IMR-90 (cell line): ENCODE results near the gene FEZ2. TPM values are rescaled to one million over a fixed set of nuclear protein-coding genes. Genes with fewer than 3 reads are reported as not detected.

Experiments used
- ATAC-seq: fragments of 200-7000 bp; cut with Tn5 transposase; 2 replicates; pipeline ENCODE4 v1.9.1; 2020; ENCODE audit warnings: low read depth, mild to moderate bottlenecking, moderate library complexity
- BruUV-seq: library from RNA; stranded (reverse); fragments of 400-500 nt; replicated peaks from 2 replicates; lab custom pipeline; 2021; lab: Mats Ljungman, UMichigan
- CTCF ChIA-PET: fragments of 300-600 bp; formaldehyde crosslinking; extraction: SDS; loops from one replicate; lab custom pipeline; 2021; ENCODE audit warnings: antibody characterized with exemption; lab: Yijun Ruan, JAX
- POLR2A ChIA-PET: fragments of 300-600 bp; sonication (Branson Sonifier 250); formaldehyde crosslinking; loops from one replicate; lab custom pipeline; 2022; ENCODE audit warnings: antibody characterized with exemption; ENCODE audit not compliant: unreplicated experiment; lab: Charles Lee
- DNase-seq: peaks from one replicate; pipeline ENCODE4 v3.0.0; 2013
- H2AFZ ChIP-seq: replicated peaks from 2 replicates; pipeline ENCODE3; 2013; ENCODE audit warnings: low read length, mild to moderate bottlenecking; ENCODE audit not compliant: poor library complexity
- H2AK5ac ChIP-seq: 2 replicates; pipeline ENCODE4 v1.6.1; 2013; ENCODE audit warnings: low read depth, low read length, inconsistent platforms
- H2AK9ac ChIP-seq: replicated peaks from 2 replicates; pipeline ENCODE3; 2013; ENCODE audit warnings: mild to moderate bottlenecking, low read depth, low read length, moderate library complexity; ENCODE audit not compliant: poor library complexity
- H2BK120ac ChIP-seq: 2 replicates; pipeline ENCODE4 v1.6.1; 2013; ENCODE audit warnings: low read depth, low read length, inconsistent platforms
- H2BK15ac ChIP-seq: 3 replicates; pipeline ENCODE4 v1.6.1; 2013; ENCODE audit warnings: low read depth, low read length, inconsistent platforms
- H2BK20ac ChIP-seq: 2 replicates; pipeline ENCODE4 v1.6.1; 2013; ENCODE audit warnings: low read depth, mild to moderate bottlenecking, inconsistent platforms, low read length, moderate library complexity
- H2BK5ac ChIP-seq: 2 replicates; pipeline ENCODE4 v1.6.1; 2013; ENCODE audit warnings: mild to moderate bottlenecking, low read depth, low read length, inconsistent platforms; ENCODE audit not compliant: poor library complexity, severe bottlenecking
- H3K14ac ChIP-seq: replicated peaks from 2 replicates; pipeline ENCODE4 v1.6.1; 2013; ENCODE audit warnings: low read depth, low read length, inconsistent platforms
- H3K18ac ChIP-seq: 2 replicates; pipeline ENCODE4 v1.6.1; 2013; ENCODE audit warnings: low read depth, low read length, control low read depth
- H3K23ac ChIP-seq: 2 replicates; pipeline ENCODE4 v1.6.1; 2013; ENCODE audit warnings: low read depth, low read length, inconsistent platforms
- H3K27ac ChIP-seq: 2 replicates; pipeline ENCODE4 v1.5.1; 2013; ENCODE audit warnings: mild to moderate bottlenecking, control low read depth, low read length; ENCODE audit not compliant: insufficient read depth
- H3K27me3 ChIP-seq: 2 replicates; pipeline ENCODE4 v1.6.1; 2013; ENCODE audit warnings: low read length; ENCODE audit not compliant: control insufficient read depth, insufficient read depth
- H3K36me3 ChIP-seq: 2 replicates; pipeline ENCODE4 v1.6.1; 2013; ENCODE audit warnings: low read length, mixed read lengths; ENCODE audit not compliant: control insufficient read depth, insufficient read depth
- H3K4ac ChIP-seq: 2 replicates; pipeline ENCODE4 v1.6.1; 2013; ENCODE audit warnings: low read depth, low read length, inconsistent platforms
- H3K4me1 ChIP-seq: 2 replicates; pipeline ENCODE4 v1.6.1; 2013; ENCODE audit warnings: low read length, mixed read lengths; ENCODE audit not compliant: control insufficient read depth, insufficient read depth
- H3K4me2 ChIP-seq: 2 replicates; pipeline ENCODE4 v1.6.1; 2013; ENCODE audit warnings: low read depth, mild to moderate bottlenecking, control low read depth, low read length, moderate library complexity
- H3K4me3 ChIP-seq: 2 replicates; pipeline ENCODE4 v1.5.1; 2013; ENCODE audit warnings: low read depth, mild to moderate bottlenecking, control low read depth, low read length, moderate library complexity; ENCODE audit not compliant: insufficient read depth
- H3K56ac ChIP-seq: 2 replicates; pipeline ENCODE4 v1.6.1; 2013; ENCODE audit warnings: low read length, inconsistent platforms; ENCODE audit not compliant: insufficient read depth; ENCODE audit errors: extremely low read depth
- H3K79me1 ChIP-seq, 2 experiments: 2 replicates each; pipeline ENCODE4 v1.6.1; 2013; ENCODE audit warnings: low read length in 2 of 2, inconsistent platforms in 1 of 2, low read depth in 1 of 2
- H3K9ac ChIP-seq: 2 replicates; pipeline ENCODE4 v1.6.1; 2013; ENCODE audit warnings: low read depth, low read length, control low read depth
- H3K9me1 ChIP-seq: 2 replicates; pipeline ENCODE4 v1.6.1; 2013; ENCODE audit warnings: low read length, inconsistent platforms; ENCODE audit not compliant: insufficient read depth
- H3K9me3 ChIP-seq: 2 replicates; pipeline ENCODE4 v1.6.1; 2013; ENCODE audit warnings: low read length; ENCODE audit not compliant: control insufficient read depth, insufficient read depth
- H4K20me1 ChIP-seq: 2 replicates; pipeline ENCODE4 v1.6.1; 2013; ENCODE audit warnings: low read length, inconsistent platforms; ENCODE audit not compliant: insufficient read depth
- H4K5ac ChIP-seq: 2 replicates; pipeline ENCODE4 v1.6.1; 2013; ENCODE audit warnings: mild to moderate bottlenecking, low read depth, low read length, control low read depth
- H4K8ac ChIP-seq, 2 experiments: 2 replicates each; pipeline ENCODE4 v1.6.1; 2013; ENCODE audit warnings: low read depth in 2 of 2, low read length in 2 of 2, control low read depth in 1 of 2, inconsistent platforms in 1 of 2
- H4K91ac ChIP-seq: 2 replicates; pipeline ENCODE4 v1.6.1; 2013; ENCODE audit warnings: low read depth, low read length, inconsistent platforms; ENCODE audit not compliant: insufficient read depth
- BHLHE40 ChIP-seq: fragments of 150-350 bp; IDR thresholded peaks from 2 replicates; pipeline ENCODE4 v1.6.1; 2016; ENCODE audit warnings: mild to moderate bottlenecking, low read depth, low read length
- CEBPB ChIP-seq: IDR thresholded peaks from 2 replicates; pipeline ENCODE4 v1.6.1; 2012; ENCODE audit warnings: low read depth, low read length, improper control_type of control experiment
- CHD1 ChIP-seq: IDR thresholded peaks from 2 replicates; pipeline ENCODE4 v1.6.1; 2012; ENCODE audit warnings: low read depth, low read length, improper control_type of control experiment
- MAZ ChIP-seq: IDR thresholded peaks from 2 replicates; pipeline ENCODE4 v1.6.1; 2012; ENCODE audit warnings: low read depth, mild to moderate bottlenecking, low read length, improper control_type of control experiment, moderate library complexity, borderline replicate concordance
- POLR2A ChIP-seq: IDR thresholded peaks from 2 replicates; pipeline ENCODE4 v1.6.1; 2012; ENCODE audit warnings: mild to moderate bottlenecking, low read depth, low read length
- RAD21 ChIP-seq: IDR thresholded peaks from 2 replicates; pipeline ENCODE4 v1.6.1; 2012; ENCODE audit warnings: low read length, improper control_type of control experiment
- RFX5 ChIP-seq: IDR thresholded peaks from 2 replicates; pipeline ENCODE4 v1.8.0; 2012; ENCODE audit warnings: low read depth, mild to moderate bottlenecking, low read length, moderate library complexity
- WGBS, 2 experiments: methylation state at CpG; one replicate each; pipeline versions ENCODE4 v1.1.5 to v1.1.7; 2013; ENCODE audit warnings: missing lambda C conversion rate in 2 of 2; ENCODE audit not compliant: insufficient read length in 1 of 2; ENCODE audit errors: extremely low coverage in 2 of 2; 5-methylcytosine and 5-hydroxymethylcytosine counted together
- dilution Hi-C: fragments of 300-500 bp; cut with HindIII; formaldehyde crosslinking; loops from one replicate; pipeline ENCODE4 v1.14.3; 2018; ENCODE audit warnings: low sequenced_read_pairs; ENCODE audit not compliant: unreplicated experiment
- in situ Hi-C: fragments of 300-500 bp; cut with MboI; formaldehyde crosslinking; loops from 3 replicates; pipeline ENCODE4 v1.14.3; 2019; ENCODE audit warnings: low sequenced_read_pairs, inconsistent platforms, mixed read lengths
- intact Hi-C: fragments of 100-400 bp; cut with micrococcal nuclease; formaldehyde crosslinking; loops from 2 replicates; pipeline ENCODE4 v1.10.0; 2022
- polyA plus RNA-seq, 3 experiments: library from polyadenylated mRNA; depleted of rRNA; stranded (reverse); fragments of >200 nt; gene quantifications; 2 replicates each; pipeline ENCODE4 v1.2.3, GENCODE V29; 2012; ENCODE audit warnings: low replicate concordance in 1 of 3
- total RNA-seq: library from RNA; depleted of rRNA; stranded (reverse); fragments of >200 nt; gene quantifications from 2 replicates; pipeline ENCODE4 v1.2.3, GENCODE V29; 2012
- TF ChIP-seq, protein P1 (sequence below): fragments of 150-350 bp; IDR thresholded peaks from 2 replicates; pipeline ENCODE4 v1.6.1; 2017; ENCODE audit warnings: mild to moderate bottlenecking, antibody characterized with exemption, low read length, low read depth
- TF ChIP-seq, protein P2 (sequence below): fragments of 150-350 bp; IDR thresholded peaks from 2 replicates; pipeline ENCODE4 v1.6.1; 2016; ENCODE audit warnings: low read depth, mild to moderate bottlenecking, low read length, moderate library complexity, borderline replicate concordance
- TF ChIP-seq, protein P3 (sequence below): conservative IDR thresholded peaks from 2 replicates; pipeline ENCODE4 v1.5.1; 2012; ENCODE audit warnings: mild to moderate bottlenecking, low read depth, low read length, improper control_type of control experiment

Gene FEZ2
- total and polyA plus RNA-seq, 2 of the 4 experiments (the other 2 are of a cell fraction), result 19.4 to 31.6 TPM

DNA sequence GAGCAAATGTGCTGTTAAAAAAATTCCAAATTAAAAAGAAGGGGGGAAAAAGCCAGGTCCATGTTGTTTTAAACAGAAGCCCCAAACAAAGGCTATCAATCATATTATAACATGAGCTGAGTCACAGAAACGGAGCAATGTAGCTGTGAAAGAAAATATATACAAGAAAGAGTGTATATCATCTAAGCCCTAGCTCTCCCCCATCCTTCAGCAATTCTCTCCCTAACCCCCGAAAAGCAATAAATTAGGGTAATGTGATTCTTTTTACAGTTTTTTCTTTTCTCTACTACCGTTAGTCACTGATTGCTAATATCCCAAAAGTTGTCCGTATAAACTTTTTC lies 25.3 kb downstream of the FEZ2 start:
- Histone ChIP-seq H3K56ac (no peak overlapping the region), H3K4ac (no peak overlapping the region), H3K18ac (no peak overlapping the region), H3K79me1 (peaks cover 17 to 36% of the 10 kb centered on the region in 2 experiments; a peak in 3 of 4 replicates), H2AK5ac (no peak overlapping the region), H2AK9ac (no peak overlapping the region), H3K4me3 (no peak overlapping the region), H3K9me1 (no peaks in the 10 kb centered on the region), H3K4me2 (no peak overlapping the region), H3K9ac (no peak overlapping the region), H4K20me1 (no peaks in the 10 kb centered on the region), H2BK120ac (no peak overlapping the region), H2BK15ac (no peak overlapping the region), H4K8ac (peak overlapping the region in 1 of 2 experiments; percentile 5; a peak in 1 of 4 replicates), H2AFZ (no peak overlapping the region), H3K23ac (no peak overlapping the region), H3K27me3 (no peaks in the 10 kb centered on the region), H3K14ac (no peak overlapping the region), H3K27ac (no peak overlapping the region), H3K36me3 (peaks cover 13% of the 10 kb centered on the region), H2BK20ac (no peak overlapping the region), H3K4me1 (peaks cover 4% of the 10 kb centered on the region; the same call in 1 of the 2 replicates), H4K91ac (no peak overlapping the region), H2BK5ac (peak overlapping the region; percentile 25), H4K5ac (peak overlapping the region; percentile 17; the same call in 1 of the 2 replicates), H3K9me3 (no peaks in the 10 kb centered on the region)
- intact Hi-C loops (no loop called here), dilution Hi-C loops (no loop called here), in situ Hi-C loops (no loop called here)
- POLR2A ChIA-PET, result interaction anchor here (0.9 kb wide), 1 partner anchor 10 kb away, joined by 8 read pairs; no protein-coding TSS in a partner anchor
- no CpG with 5 or more reads among the region's 4 CpGs for WGBS, 2 experiments
- TF ChIP-seq RFX5, result no peak
- TF ChIP-seq, protein P1, sequence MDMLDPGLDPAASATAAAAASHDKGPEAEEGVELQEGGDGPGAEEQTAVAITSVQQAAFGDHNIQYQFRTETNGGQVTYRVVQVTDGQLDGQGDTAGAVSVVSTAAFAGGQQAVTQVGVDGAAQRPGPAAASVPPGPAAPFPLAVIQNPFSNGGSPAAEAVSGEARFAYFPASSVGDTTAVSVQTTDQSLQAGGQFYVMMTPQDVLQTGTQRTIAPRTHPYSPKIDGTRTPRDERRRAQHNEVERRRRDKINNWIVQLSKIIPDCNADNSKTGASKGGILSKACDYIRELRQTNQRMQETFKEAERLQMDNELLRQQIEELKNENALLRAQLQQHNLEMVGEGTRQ, result no peak
- no peak for TF ChIP-seq RAD21
- TF ChIP-seq MAZ, result no peak
- no peak for TF ChIP-seq CEBPB
- TF ChIP-seq BHLHE40, result no peak
- TF ChIP-seq, protein P2, sequence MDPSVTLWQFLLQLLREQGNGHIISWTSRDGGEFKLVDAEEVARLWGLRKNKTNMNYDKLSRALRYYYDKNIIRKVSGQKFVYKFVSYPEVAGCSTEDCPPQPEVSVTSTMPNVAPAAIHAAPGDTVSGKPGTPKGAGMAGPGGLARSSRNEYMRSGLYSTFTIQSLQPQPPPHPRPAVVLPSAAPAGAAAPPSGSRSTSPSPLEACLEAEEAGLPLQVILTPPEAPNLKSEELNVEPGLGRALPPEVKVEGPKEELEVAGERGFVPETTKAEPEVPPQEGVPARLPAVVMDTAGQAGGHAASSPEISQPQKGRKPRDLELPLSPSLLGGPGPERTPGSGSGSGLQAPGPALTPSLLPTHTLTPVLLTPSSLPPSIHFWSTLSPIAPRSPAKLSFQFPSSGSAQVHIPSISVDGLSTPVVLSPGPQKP, result no peak
- TF ChIP-seq CHD1, result no peak
- TF ChIP-seq, protein P3, sequence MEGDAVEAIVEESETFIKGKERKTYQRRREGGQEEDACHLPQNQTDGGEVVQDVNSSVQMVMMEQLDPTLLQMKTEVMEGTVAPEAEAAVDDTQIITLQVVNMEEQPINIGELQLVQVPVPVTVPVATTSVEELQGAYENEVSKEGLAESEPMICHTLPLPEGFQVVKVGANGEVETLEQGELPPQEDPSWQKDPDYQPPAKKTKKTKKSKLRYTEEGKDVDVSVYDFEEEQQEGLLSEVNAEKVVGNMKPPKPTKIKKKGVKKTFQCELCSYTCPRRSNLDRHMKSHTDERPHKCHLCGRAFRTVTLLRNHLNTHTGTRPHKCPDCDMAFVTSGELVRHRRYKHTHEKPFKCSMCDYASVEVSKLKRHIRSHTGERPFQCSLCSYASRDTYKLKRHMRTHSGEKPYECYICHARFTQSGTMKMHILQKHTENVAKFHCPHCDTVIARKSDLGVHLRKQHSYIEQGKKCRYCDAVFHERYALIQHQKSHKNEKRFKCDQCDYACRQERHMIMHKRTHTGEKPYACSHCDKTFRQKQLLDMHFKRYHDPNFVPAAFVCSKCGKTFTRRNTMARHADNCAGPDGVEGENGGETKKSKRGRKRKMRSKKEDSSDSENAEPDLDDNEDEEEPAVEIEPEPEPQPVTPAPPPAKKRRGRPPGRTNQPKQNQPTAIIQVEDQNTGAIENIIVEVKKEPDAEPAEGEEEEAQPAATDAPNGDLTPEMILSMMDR, result no peak
- no peak for TF ChIP-seq POLR2A
- CTCF ChIA-PET, result no interaction called here
- DNase-seq (no peak), ATAC-seq (no peak)
- BruUV-seq, result no TSS peak
